NOMO-1 treated with DMSO at 0.1 percent for 48 hours (cell line): ENCODE measurements around the gene MCF2L2.

ENCODE experiments used
- DNase-seq: peaks from one replicate; lab custom pipeline; 2025; ENCODE audit not compliant: unreplicated experiment; lab: John Stamatoyannopoulos, UW

The MCF2L2 gene

GRCh38 chr3:183401678-183402077 is 26.7 kb downstream of the MCF2L2 start:
- DNase-seq, result no peak

DNA sequence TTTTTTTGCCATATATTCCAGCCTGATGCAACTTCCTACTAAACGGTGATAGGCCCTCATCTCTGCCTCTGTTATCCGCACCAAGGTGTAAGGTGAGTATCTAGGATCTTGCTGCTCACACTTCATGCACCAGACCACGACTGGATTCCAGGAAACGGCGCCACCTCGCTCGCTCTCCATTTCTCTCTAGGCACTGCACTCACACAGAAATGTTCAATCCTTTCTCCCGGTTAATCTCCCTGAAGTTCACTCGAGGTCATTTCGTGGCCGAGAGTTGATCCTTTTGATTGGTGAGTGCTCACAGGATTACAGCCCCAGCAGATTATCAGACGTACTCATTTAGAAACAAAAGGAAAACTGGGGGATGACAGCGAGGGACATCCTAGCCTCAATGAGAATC is 28.1 kb downstream of the MCF2L2 start:
- no peak for DNase-seq

DNA sequence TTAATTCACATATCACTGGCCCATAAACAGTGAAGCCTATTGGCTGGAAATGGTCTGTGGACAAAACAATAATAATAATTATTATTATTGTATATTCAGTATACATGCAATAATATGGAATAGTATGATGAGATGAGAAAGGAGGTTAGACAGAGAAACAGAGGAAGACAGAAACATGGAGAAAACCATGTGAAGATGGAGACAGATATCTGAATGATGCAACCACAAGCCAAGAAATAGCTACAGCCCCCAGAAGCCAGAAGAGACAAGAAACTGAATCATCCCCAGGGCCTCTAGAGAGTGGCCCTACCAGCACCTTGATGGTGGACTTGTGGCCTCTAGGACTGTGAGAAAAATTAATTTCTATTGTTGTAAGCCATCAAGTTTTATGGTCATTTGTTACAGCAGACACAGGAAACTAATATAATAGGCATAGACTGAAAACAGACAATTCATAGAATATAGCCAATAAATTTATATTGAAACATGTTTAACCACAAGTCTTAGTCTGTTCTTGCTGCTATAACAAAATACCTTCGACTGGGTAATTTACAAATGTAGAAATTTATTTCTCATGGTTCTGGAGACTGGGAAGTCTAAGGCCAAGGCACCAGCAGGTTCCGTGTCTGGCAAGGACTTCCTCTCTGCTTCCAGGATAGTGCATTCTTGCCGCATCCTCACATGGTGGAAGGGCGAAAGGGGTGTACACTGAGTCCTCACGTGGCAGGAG is 31.6 kb downstream of the MCF2L2 start:
- no peak for DNase-seq

GRCh38 chr3:183394150-183394549 is 34.3 kb downstream of the MCF2L2 start:
- no peak for DNase-seq

GRCh38 chr3:183393625-183394024 is 34.8 kb downstream of the MCF2L2 start:
- no peak for DNase-seq

DNA sequence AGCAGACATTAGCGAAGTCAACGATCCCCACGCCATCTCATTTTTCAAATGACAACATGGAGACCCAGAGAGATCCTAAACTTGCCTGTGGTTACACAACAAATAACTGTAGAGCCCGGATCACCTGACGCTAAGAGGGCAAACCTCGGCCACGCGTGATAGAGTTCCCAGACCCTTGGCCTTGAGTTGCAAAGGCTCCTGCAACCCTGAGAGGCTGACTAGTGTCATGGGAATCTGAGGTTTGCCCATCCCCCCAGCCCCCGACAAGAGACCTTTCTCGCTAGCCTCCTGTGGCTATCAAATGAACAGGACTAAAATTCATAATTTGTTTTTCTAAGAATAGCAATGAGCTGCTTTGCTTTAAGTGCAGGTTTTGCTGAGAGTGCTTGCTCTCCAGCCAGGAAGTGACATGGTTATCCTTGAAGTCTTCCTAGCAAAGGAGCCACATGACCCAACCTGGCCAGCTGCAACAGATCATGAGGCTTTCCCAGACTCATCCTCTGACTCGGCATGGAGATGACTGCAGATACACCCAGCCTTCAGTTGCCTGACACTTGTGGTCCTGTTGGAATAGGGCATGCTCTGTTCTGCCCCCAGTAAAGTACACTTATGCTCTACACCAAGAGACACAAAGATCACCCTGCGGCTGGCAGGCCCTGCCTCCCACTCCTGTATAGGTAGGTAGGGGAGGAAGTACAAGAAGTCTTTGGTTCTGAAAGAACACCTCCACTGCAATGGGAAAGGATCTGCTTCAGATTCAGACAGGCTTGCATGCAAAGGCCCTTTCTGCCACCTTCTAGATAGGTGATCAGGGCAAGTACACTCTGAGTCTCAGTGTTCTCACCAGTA is 36.0 kb downstream of the MCF2L2 start:
- DNase-seq, result no peak

DNA sequence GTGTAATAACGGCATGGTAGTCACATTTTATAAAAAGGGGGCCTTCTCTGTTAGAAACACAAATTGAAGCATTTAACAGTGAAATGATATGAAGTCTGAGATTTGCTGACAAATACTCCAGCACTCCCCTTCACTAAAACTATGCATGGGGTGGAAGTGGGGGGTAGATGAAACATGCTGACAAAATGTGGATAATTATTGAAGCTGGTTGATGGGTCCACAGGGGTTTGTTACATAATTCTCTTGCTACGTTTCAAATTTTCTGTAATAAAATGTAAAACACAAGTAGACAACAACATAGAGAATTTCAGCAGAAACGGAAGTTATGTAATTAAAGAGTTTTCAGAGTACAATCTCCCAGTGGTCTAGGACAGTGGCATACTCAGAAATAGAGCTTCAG is 37.0 kb downstream of the MCF2L2 start:
- DNase-seq, result peak; percentile 35

GRCh38 chr3:183390844-183391243 is 37.6 kb downstream of the MCF2L2 start:
- DNase-seq, result no peak

- DNase-seq, result no peak
Measured at GRCh38 chr3:183388213-183388895, 40.1 kb downstream of the MCF2L2 start.

- no peak for DNase-seq
Measured at GRCh38 chr3:183387797-183388196, 40.6 kb downstream of the MCF2L2 start.

DNA sequence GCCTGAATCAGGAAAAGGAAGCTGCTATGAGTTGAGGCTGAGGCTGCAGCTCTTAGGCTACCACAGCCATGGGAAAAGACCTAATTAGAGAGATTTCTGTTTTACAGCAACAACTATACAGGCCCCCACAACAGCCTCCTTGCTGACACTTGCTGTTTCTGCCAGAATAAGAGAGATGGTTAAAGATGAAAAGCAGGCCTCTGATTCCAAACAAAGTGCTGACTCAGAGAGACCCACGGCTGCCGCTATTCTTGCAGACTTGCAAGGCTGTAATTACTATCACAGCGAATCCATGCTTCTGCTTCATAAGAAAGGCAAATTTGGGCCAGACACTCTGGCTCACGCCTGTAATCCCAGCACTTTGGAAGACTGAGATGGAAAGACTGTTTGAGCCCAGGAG is 41.8 kb downstream of the MCF2L2 start:
- no peak for DNase-seq

GRCh38 chr3:183385698-183386613 is 42.5 kb downstream of the MCF2L2 start:
- DNase-seq, result peak; percentile 93

- peak; percentile 80 for DNase-seq
Measured at GRCh38 chr3:183381673-183382072, 46.7 kb downstream of the MCF2L2 start.

GRCh38 chr3:183381179-183381578 is 47.2 kb downstream of the MCF2L2 start:
- peak; percentile 28 for DNase-seq

DNA sequence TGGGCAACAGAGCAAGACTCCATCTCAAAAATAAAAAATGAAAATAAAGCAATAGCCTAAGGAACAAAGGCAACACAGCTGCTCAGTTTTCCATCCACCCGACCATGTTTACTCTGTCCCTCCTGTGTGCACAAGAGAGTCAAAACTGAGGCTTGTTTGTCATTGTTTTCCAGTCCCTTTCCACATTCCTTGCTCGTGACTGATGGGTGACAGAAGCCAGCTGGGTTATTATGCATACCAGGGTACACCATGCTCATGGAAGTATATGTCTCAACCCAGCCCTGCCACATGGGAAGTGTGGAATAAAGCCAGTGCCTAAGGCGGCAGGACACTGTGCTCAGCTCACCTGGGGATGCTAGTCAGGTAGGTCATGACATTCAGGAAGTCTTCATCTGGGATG is 49.5 kb downstream of the MCF2L2 start:
- no peak for DNase-seq

- DNase-seq, result no peak
Measured at GRCh38 chr3:183378545-183378944, 49.9 kb downstream of the MCF2L2 start.

DNA sequence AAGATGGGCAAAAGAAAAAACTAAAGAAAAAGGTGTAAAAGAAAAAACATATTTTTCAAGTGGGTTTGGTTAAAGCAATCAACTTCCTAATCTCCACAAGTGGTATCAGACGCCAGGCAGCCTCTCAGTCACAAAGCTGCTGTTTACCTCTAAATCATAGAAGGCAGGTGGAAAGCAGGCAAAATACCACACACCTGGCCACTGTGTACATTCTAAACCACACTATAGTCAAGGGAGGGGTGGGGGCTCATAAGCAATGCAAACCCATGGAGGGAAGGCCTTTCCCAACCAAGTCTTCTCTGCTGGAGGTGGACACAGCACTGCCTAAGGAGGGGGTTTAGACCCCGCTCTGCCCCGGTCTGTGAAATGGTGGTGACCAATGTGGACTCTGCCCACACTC is 50.4 kb downstream of the MCF2L2 start:
- DNase-seq, result no peak

- DNase-seq, result no peak
Measured at GRCh38 chr3:183377307-183377959, 51.0 kb downstream of the MCF2L2 start.

- peak; percentile 97 for DNase-seq
Measured at GRCh38 chr3:183375787-183376186, 52.6 kb downstream of the MCF2L2 start.

DNA sequence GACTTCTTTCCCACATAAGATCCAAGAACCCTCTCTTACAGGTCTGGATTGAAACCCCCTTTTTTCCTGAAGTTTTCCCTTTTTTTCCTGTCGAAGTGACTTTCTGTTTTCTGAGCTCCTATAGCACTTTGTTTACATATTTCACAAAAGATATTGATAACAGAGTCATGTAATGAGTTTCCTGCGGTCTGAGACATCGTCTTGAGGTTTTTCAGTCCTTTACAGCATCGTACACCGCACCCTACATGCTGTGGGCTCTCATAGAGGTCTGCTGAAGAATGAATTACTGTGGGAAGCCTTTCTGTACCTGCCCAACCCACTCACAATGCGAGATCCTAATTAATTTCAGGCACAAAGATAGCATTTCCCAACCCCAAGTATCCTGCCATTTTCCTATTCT is 53.1 kb downstream of the MCF2L2 start:
- peak; percentile 29 for DNase-seq
